GM15510 (cell line): Measurements from ENCODE around the gene GDAP1L1.

ENCODE experiments used
- POLR2A ChIP-seq: IDR thresholded peaks from 3 replicates; pipeline ENCODE4 v1.6.1; 2011; ENCODE audit warnings: borderline replicate concordance; ENCODE audit not compliant: insufficient read length; ENCODE audit errors: extremely low read depth

Gene GDAP1L1

GRCh38 chr20:44211177-44212039, 35.7 kb upstream of the GDAP1L1 start:
- no peak for TF ChIP-seq POLR2A

GRCh38 chr20:44212792-44213191, 34.3 kb upstream of the GDAP1L1 start:
- TF ChIP-seq POLR2A, result no peak

DNA sequence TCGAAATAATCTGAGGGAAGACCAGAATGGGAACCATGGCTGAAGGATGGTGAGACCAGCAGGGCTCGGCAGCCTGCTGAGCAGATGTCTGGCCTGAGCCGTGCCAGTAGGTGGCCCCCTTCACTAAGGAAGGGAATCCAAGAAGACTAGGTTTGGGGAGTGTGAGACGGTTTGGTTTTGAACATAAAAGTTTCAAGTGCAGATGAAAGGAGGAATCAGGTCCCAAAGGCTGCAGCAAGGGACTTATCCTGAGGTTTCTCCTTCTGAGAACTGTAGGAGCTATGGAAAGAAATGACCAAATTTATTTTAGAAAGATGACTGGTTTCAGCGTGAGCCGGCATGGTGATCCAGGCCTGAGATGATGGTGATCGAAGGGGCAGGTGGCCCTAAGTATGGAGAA, 32.0 kb upstream of the GDAP1L1 start:
- TF ChIP-seq POLR2A, result no peak

DNA sequence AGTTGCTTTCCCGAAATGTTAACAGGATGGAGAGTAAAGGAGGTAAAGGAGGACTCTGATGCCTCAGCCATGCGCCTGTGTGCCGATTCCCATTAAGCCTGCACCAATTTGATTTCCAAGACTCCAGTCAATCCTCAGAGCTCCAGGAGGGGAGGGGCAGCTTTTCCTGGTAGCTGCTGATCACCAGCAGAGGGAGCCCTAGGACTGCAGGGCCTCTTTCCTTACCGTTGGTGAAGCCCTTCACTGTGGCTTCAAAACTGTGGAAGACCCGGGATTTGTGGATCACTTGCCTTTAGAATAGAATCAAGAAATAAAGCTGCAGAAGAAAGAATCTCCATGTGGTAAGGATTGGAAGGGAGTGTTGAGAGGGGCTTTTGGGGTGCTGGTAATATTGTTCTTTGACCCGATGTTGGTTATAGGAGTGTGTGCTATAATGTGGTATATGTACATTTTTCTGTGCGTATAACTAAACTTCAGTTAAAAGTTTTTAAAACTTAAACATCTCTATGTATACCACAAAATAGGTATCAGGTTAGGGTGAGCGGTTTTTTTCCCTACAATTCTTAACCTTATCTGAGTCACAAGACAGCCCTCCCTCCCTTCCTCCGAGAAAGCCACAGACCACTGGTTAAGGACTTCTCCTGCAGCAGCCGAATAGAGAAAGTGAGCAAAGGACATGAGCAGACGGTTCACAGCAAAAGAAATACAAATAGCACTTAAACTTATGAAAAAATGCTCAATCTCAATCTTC, 29.6 kb upstream of the GDAP1L1 start:
- TF ChIP-seq POLR2A, result no peak

GRCh38 chr20:44218446-44218845, 28.7 kb upstream of the GDAP1L1 start:
- TF ChIP-seq POLR2A, result no peak

- no peak for TF ChIP-seq POLR2A
These were observed 27.9 kb upstream of the GDAP1L1 start for GRCh38 chr20:44219170-44219730.

DNA sequence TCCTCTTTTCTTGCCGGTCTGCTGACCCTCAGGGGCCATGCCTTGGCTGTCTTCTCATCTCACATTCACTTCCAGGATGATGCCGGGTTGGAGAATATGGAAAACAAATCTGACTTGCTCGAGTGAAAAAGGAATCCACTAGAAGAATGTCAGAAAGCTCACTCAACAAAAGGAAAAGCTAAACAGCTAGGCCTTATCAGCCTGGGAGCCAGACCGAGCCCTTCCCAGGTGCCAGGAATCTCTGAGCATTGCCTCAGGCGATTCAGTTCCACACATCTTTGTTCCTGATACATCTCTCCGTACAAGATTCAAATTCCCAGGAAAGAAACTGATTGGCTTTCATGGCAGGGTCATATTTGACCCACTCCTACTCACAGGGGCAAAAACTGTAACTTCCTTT, 27.3 kb upstream of the GDAP1L1 start:
- TF ChIP-seq POLR2A, result no peak

DNA sequence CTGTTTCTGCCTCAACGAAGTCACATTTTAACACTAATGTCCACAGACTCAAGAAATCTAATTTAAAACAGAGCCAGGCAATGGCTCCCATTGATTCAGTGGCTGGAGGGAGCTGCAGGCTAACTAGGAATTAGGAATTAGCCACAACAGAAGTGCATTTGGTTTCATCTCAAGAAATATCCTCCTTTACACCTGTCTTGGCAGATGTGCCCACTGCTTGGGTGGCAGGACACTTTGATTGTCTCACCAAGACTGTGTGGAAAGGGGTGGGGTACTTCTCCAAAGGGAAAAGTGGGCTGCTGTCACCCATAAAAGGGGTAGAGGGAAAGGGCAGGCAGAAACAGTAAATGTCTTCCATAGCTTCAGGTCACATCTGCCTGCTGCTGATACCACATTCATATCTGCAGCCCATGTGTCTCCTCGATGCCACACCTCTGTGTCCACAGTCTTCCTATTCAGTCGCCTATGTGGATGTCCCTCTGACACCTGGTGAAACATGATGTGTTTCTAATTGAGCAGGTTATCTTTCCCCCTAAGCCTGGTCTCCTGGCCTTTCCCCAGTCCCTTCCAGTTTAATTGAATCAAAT, 25.6 kb upstream of the GDAP1L1 start:
- no peak for TF ChIP-seq POLR2A

GRCh38 chr20:44222027-44222426, 25.1 kb upstream of the GDAP1L1 start:
- TF ChIP-seq POLR2A, result no peak

- TF ChIP-seq POLR2A, result no peak
These were observed 24.3 kb upstream of the GDAP1L1 start for GRCh38 chr20:44222633-44223368.

DNA sequence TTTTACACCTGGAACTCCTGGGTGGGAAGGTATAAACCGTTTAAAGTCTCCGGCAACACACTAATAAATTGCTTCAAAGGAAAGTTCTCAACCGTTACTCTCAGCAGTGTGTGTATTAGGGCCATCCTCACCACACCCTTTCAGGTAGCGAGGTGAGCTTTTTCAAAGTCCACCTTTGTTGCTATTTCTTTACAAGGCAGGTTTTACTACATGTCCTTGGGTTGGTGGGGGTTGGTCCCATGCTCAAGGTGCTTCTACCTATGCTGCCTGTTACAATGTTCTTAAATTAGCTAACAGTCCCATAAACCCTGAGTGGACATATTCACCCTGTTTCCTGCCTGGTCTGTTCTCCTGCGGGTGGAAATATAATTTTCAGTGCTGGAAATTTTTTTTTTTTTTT, 23.4 kb upstream of the GDAP1L1 start:
- TF ChIP-seq POLR2A, result no peak

DNA sequence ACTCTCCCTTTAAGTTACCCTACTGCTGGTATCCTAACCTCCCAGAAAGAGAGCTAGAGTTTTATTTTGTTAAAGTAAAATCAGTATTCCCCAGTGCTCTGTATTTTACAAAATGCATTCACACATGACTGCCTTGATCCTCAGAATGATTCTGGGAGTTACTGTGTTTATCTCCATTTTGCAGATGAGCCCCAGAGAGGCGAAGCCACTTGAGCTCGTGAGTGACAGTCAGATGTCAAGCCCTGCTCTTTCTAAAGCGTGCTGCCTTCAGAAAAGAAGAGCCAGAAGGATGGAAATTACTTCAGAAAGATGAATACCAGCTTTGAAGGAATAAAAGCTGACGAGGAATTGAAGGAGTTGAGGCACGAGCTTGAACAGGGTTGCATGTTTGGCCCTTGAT, 22.5 kb upstream of the GDAP1L1 start:
- no peak for TF ChIP-seq POLR2A

DNA sequence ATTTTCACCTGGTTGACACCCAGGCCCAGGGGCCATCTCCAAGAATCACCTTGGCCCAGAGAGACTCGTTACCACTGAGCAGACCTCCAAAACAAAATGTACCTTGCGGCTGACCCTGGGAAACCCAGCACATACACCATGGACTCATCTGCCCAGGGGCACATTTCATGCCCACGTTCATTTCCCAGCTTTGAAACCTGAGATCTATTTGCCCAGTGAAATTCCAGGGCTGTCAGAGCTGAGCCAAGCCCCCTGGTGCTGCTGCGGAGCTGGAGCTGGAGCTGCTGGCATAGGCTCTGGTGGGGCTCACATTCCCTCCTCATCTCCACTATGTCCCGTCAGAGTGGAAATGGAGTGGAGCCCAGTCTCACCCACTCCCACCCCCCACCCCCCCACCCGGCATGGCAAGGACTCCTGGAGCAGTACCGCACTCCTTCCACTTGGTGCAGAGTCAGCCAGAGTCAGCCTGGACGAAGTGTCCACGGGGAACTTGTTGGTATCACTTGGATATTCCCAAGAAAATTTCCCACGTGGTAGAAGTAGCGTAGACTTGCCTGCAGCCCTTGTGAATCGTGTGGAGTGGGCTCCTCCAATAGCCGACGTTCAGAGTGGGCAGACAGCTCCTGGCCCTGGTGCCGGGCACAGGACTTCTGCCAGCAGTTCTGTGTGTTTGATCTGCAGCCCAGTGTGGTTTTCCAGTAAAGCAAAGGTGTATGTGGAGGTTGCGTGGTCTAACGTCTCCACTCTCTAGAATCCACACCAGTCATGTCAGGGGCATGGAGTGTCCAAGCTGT, 18.4 kb upstream of the GDAP1L1 start:
- no peak for TF ChIP-seq POLR2A

DNA sequence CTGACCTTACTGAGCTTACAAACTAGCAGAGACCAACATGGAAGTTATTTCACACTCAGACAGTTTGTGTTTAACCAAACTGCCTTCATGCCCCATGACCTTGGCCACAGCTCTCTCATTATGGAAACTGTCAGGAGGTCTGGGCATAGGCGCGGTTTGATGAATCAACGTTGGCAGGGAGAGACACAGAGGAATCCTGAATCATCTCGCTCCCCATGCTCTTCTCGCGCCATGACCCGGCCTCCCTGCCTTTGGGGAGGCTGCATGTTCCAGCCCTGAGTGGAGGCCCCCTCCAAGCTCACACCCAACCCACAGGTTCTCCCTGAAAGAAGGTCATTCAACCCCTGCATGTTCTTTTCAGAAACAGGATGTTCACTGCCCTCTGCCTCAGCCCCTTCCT, 15.9 kb upstream of the GDAP1L1 start:
- no peak for TF ChIP-seq POLR2A
